HG02852 (cell line): ENCODE data around the gene DHX32.

Source experiments
- ATAC-seq: cut with Tn5 transposase; IDR thresholded peaks from one replicate; pipeline ENCODE4 v1.9.1; 2021; ENCODE audit warnings: mild to moderate bottlenecking, moderate library complexity; ENCODE audit not compliant: unreplicated experiment

DHX32 gene

GRCh38 chr10:125850766-125851731 lies 30.0 kb downstream of the DHX32 start:
- ATAC-seq: no peak

GRCh38 chr10:125849448-125849847 lies 31.6 kb downstream of the DHX32 start:
- ATAC-seq: no peak

- ATAC-seq: no peak
Observed at GRCh38 chr10:125848857-125849256, 32.2 kb downstream of the DHX32 start.

- ATAC-seq: no peak
Observed at GRCh38 chr10:125848371-125848770, 32.7 kb downstream of the DHX32 start.

GRCh38 chr10:125846894-125847293 lies 34.2 kb downstream of the DHX32 start:
- ATAC-seq: no peak

- no peak for ATAC-seq
Observed at GRCh38 chr10:125845617-125846016, 35.5 kb downstream of the DHX32 start.

GRCh38 chr10:125844751-125845221 lies 36.3 kb downstream of the DHX32 start:
- ATAC-seq: no peak

GRCh38 chr10:125843603-125844329 lies 37.3 kb downstream of the DHX32 start:
- no peak for ATAC-seq

- ATAC-seq: no peak
Observed at GRCh38 chr10:125840955-125841354, 40.1 kb downstream of the DHX32 start.

GRCh38 chr10:125840406-125840805 lies 40.7 kb downstream of the DHX32 start:
- no peak for ATAC-seq

- no peak for ATAC-seq
Observed at GRCh38 chr10:125838802-125839575, 42.1 kb downstream of the DHX32 start.

- no peak for ATAC-seq
Observed at GRCh38 chr10:125836746-125837145, 44.3 kb downstream of the DHX32 start.

GRCh38 chr10:125828311-125828710 lies 52.8 kb downstream of the DHX32 start:
- ATAC-seq: no peak

GRCh38 chr10:125827133-125827532 lies 54.0 kb downstream of the DHX32 start:
- no peak for ATAC-seq

GRCh38 chr10:125824736-125825135 lies 56.4 kb downstream of the DHX32 start:
- ATAC-seq: no peak

GRCh38 chr10:125823663-125824251 lies 57.3 kb downstream of the DHX32 start:
- peak; percentile 3 for ATAC-seq

- ATAC-seq: peak; percentile 70
Observed at GRCh38 chr10:125822878-125823662, 58.0 kb downstream of the DHX32 start, which contains the start of the genes BCCIP and UROS. BCCIP (plus strand) TSS chr10:125823546; CDS start chr10:125823558, 12 bp downstream. UROS (minus strand) TSS chr10:125823258; CDS start chr10:125816499, 6,759 bp downstream.

- no peak for ATAC-seq
Observed at GRCh38 chr10:125820701-125821100, 60.4 kb downstream of the DHX32 start.

GRCh38 chr10:125817337-125817946 lies 63.6 kb downstream of the DHX32 start:
- ATAC-seq: no peak
